Karpas-422 (cell line): Measurements from ENCODE around the gene ZG16B. TPM values are rescaled to one million over a fixed set of nuclear protein-coding genes. Genes with fewer than 3 reads are reported as not detected.

ENCODE experiments used
- DNase-seq: peaks from one replicate; pipeline ENCODE4 v3.0.0-alpha.2; 2015
- H2AFZ ChIP-seq: fragments of 200-600 bp; sonication (generic); 2 replicates; pipeline ENCODE4 v1.6.1; 2014; ENCODE audit warnings: antibody characterized with exemption, low read length, mixed read lengths
- H3K27ac ChIP-seq: fragments of 200-600 bp; sonication (generic); 2 replicates; pipeline ENCODE4 v1.5.1; 2014; ENCODE audit warnings: mild to moderate bottlenecking, low read length, moderate library complexity
- H3K27me3 ChIP-seq: fragments of 200-600 bp; sonication (generic); 2 replicates; pipeline ENCODE4 v1.6.1; 2014; ENCODE audit warnings: low read length, mixed read lengths
- H3K36me3 ChIP-seq: fragments of 200-600 bp; sonication (generic); 2 replicates; pipeline ENCODE4 v1.6.1; 2014; ENCODE audit warnings: low read length, mixed read lengths; ENCODE audit not compliant: insufficient read depth
- H3K4me1 ChIP-seq: fragments of 200-600 bp; sonication (generic); 2 replicates; pipeline ENCODE4 v1.6.1; 2014; ENCODE audit warnings: mild to moderate bottlenecking, low read length, mixed read lengths
- H3K4me2 ChIP-seq: fragments of 200-600 bp; sonication (generic); 2 replicates; pipeline ENCODE4 v1.6.1; 2014; ENCODE audit warnings: low read length, low read depth, mild to moderate bottlenecking; ENCODE audit not compliant: poor library complexity, severe bottlenecking
- H3K4me3 ChIP-seq: fragments of 200-600 bp; sonication (generic); 2 replicates; pipeline ENCODE4 v1.5.1; 2014; ENCODE audit warnings: mild to moderate bottlenecking, antibody characterized with exemption, low read length, mixed read lengths
- H3K79me2 ChIP-seq: fragments of 200-600 bp; sonication (generic); 2 replicates; pipeline ENCODE4 v1.6.1; 2014; ENCODE audit warnings: mild to moderate bottlenecking, low read length, mixed read lengths
- H3K9ac ChIP-seq: fragments of 200-600 bp; sonication (generic); 2 replicates; pipeline ENCODE4 v1.6.0; 2014; ENCODE audit warnings: low read length
- H3K9me2 ChIP-seq: fragments of 200-600 bp; sonication (generic), shearing (Covaris generic); replicated peaks from 2 replicates; pipeline ENCODE4 v1.6.0; 2014; ENCODE audit warnings: mild to moderate bottlenecking, low read length, moderate library complexity; ENCODE audit not compliant: insufficient read depth
- H3K9me3 ChIP-seq: fragments of 300-700, 200-600 bp; sonication (generic); 2 replicates; pipeline ENCODE4 v1.6.1; 2014; ENCODE audit warnings: low read length, mixed read lengths
- H4K20me1 ChIP-seq: fragments of 200-600 bp; sonication (generic); 2 replicates; pipeline ENCODE4 v1.6.1; 2014; ENCODE audit warnings: mild to moderate bottlenecking, antibody characterized with exemption, low read length, low read depth; ENCODE audit not compliant: insufficient read depth
- total RNA-seq: library from RNA; depleted of rRNA; stranded (reverse); fragments of >200 nt; shearing (Covaris generic); gene quantifications from 2 replicates; pipeline ENCODE4 v1.2.3, GENCODE V29; 2014; ENCODE audit warnings: low replicate concordance

ZG16B gene
- total RNA-seq, 1 experiment from 2014 or later: not detected

GRCh38 chr16:2787406-2787805 is 42.7 kb upstream of the ZG16B start, which contains the start of gene PRSS33:
Gene PRSS33 (minus strand): TSS chr16:2787560. CDS start chr16:2786547, 1,013 bp downstream.
- H3K4me3 ChIP-seq: no peak within 1 kb of the TSS
- no peaks in the 10 kb centered on the region for H4K20me1 ChIP-seq
- no peak within 1 kb of the TSS for H3K27ac ChIP-seq
- H3K4me2 ChIP-seq: no peak within 1 kb of the TSS
- no peaks in the 10 kb centered on the region for H3K4me1 ChIP-seq
- no peaks in the 10 kb centered on the region for H3K79me2 ChIP-seq
- no peak within 1 kb of the TSS for H3K9ac ChIP-seq
- no peaks in the 10 kb centered on the region for H3K36me3 ChIP-seq
- no peaks in the 10 kb centered on the region for H3K9me3 ChIP-seq
- H2AFZ ChIP-seq: no peak within 1 kb of the TSS
- no peaks in the 10 kb centered on the region for H3K9me2 ChIP-seq
- DNase-seq: peak; percentile 41
- H3K27me3 ChIP-seq: no peaks in the 10 kb centered on the region

DNA sequence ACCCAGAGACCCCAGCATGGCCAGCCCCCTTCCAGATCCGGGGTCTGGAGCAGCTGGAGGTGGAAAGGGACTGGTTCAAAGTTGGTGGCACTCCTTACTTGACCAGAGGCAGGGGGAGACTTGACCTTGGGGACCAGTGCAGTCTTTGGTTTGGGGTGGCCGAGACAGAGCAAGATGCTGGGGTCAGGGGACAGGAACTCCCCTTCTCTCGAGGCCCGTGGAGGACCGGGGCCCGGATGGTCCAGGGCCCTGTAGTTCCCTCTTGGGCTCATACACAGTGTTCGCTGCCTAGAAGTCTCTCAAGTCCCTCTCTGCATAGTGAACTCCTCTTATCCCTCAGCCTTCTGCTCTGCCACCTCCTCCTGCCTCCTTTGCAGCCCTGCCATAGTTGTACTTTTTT is 42.1 kb upstream of the ZG16B start:
- no peaks in the 10 kb centered on the region for H3K9me2 ChIP-seq
- H3K27me3 ChIP-seq: no peaks in the 10 kb centered on the region
- no peaks in the 10 kb centered on the region for H3K4me1 ChIP-seq
- H3K36me3 ChIP-seq: no peaks in the 10 kb centered on the region
- H3K79me2 ChIP-seq: no peaks in the 10 kb centered on the region
- no peak overlapping the region for H3K4me3 ChIP-seq
- H4K20me1 ChIP-seq: no peaks in the 10 kb centered on the region
- no peak overlapping the region for H3K9ac ChIP-seq
- no peaks in the 10 kb centered on the region for H3K9me3 ChIP-seq
- no peak overlapping the region for H3K4me2 ChIP-seq
- H3K27ac ChIP-seq: no peak overlapping the region
- no peak for DNase-seq
- no peak overlapping the region for H2AFZ ChIP-seq

DNA sequence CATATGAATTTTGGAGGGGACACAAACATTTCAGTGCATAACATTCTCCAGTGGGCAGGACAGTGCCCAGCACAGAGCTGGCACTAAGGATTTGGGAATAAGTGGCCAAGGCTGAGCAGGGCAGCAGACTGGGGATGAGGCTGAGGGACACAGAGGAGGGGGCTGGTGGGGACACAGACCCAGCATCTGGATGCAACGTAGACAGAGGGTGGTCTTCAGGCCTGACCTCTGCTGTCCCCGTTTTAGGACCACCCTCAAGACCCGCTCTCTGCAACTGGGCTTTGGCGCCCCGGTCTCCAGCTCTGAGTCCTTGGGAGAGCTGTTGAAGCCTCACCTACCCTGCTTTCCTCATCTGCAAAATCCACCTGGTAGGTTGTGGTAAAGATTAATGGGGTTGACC is 39.5 kb upstream of the ZG16B start:
- Histone ChIP-seq H3K4me1 (no peaks in the 10 kb centered on the region), H3K27me3 (no peaks in the 10 kb centered on the region), H3K9ac (no peak overlapping the region)

DNA sequence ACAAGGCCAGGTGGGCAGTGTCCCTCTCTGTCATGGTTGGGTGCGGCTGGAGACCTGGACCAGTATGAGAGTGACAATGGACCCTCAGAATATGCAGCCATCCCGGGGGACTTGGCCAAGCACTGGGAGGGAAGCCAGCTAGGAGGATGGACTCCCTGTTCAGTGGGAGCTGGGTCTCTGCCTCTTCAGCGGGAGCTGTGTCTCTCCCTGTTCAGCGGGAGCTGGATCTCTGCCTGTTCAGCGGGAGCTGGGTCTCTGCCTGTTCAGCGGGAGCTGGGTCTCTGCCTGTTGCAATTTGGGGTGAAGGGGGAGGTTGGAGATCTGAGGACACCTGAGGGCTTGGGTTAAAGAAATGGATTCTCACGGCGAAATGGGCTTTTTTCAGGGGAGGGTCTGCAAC is 38.9 kb upstream of the ZG16B start:
- H3K36me3 ChIP-seq: no peaks in the 10 kb centered on the region
- DNase-seq: no peak
- no peaks in the 10 kb centered on the region for H3K27me3 ChIP-seq
- H4K20me1 ChIP-seq: no peaks in the 10 kb centered on the region
- H3K9me2 ChIP-seq: no peaks in the 10 kb centered on the region
- H3K4me3 ChIP-seq: no peak overlapping the region
- no peaks in the 10 kb centered on the region for H3K79me2 ChIP-seq
- H3K27ac ChIP-seq: no peak overlapping the region
- H3K9ac ChIP-seq: no peak overlapping the region
- no peak overlapping the region for H2AFZ ChIP-seq
- no peaks in the 10 kb centered on the region for H3K9me3 ChIP-seq
- H3K4me2 ChIP-seq: no peak overlapping the region
- H3K4me1 ChIP-seq: no peaks in the 10 kb centered on the region

More for the DNA sequence above, 39.5 kb upstream of the ZG16B start:
- H3K79me2 ChIP-seq: no peaks in the 10 kb centered on the region
- H3K27ac ChIP-seq: no peak overlapping the region
- H3K4me2 ChIP-seq: no peak overlapping the region
- no peak overlapping the region for H2AFZ ChIP-seq
- no peaks in the 10 kb centered on the region for H3K9me3 ChIP-seq
- DNase-seq: no peak
- H3K36me3 ChIP-seq: no peaks in the 10 kb centered on the region
- no peaks in the 10 kb centered on the region for H3K9me2 ChIP-seq
- H3K4me3 ChIP-seq: no peak overlapping the region
- H4K20me1 ChIP-seq: no peaks in the 10 kb centered on the region

DNA sequence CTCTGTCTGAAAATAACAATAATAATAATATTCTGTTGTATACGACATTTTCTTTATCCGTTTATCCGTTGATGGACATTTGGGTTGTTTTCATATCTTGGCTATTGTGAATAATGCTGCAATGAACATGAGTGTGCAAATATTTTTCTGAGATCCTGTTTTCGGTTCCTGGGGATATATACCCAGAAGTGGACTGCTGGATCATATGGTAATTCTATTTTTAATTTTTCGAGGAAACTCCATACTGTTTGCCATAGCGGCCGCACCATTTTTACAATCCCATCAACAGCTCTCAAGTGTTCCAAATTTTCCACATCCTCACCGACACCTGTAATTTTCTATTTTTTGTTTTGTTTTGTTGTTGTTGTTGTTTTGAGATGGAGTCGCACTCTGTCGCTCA is 37.2 kb upstream of the ZG16B start:
- Histone ChIP-seq H3K79me2 (no peaks in the 10 kb centered on the region), H3K4me3 (no peak overlapping the region), H3K27me3 (no peaks in the 10 kb centered on the region), H3K36me3 (no peaks in the 10 kb centered on the region), H3K4me1 (no peaks in the 10 kb centered on the region), H3K9me2 (no peaks in the 10 kb centered on the region), H3K9ac (no peak overlapping the region), H4K20me1 (no peaks in the 10 kb centered on the region), H3K4me2 (no peak overlapping the region), H3K27ac (no peak overlapping the region), H3K9me3 (no peaks in the 10 kb centered on the region), H2AFZ (no peak overlapping the region)
- no peak for DNase-seq

DNA sequence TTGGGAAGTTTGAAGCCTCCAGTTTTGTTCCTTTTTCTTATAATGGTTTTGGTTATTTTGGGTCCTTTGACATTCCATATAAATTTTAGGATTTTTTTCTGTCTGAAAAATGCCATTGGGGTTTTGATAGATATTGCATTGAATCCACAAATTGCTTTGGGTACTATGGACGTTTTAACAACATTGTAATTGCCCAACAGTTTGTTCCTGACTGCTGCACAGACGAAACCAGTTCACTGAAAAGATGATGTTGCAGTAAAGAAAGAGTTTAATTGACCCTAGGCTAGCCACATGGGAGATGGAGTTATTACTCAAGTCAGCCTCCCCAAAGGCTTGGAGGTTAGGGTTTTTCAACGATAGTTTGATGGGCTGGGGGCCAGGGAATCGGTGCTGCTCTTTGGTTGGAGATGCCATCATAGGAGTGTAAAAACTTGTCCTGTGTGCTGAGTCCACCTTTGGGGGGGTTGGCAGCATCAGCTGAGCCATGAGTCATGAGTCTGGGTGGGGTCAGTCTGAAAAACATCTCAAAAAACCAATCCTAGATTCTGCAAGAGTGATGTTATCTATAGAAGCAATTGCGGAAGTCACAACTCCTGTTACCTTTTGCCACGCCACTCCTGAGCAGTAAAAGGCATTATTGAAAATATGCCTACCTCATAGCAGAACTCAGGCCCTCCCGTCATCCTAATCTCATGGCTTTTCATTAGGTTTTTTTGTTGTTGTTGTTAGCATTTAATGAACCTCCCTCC is 34.5 kb upstream of the ZG16B start:
- Histone ChIP-seq H2AFZ (no peak overlapping the region), H3K27ac (no peak overlapping the region), H3K9me2 (no peaks in the 10 kb centered on the region), H4K20me1 (no peaks in the 10 kb centered on the region), H3K4me2 (no peak overlapping the region), H3K4me3 (no peak overlapping the region), H3K79me2 (no peaks in the 10 kb centered on the region), H3K9me3 (no peaks in the 10 kb centered on the region), H3K27me3 (no peaks in the 10 kb centered on the region), H3K36me3 (no peaks in the 10 kb centered on the region), H3K9ac (no peak overlapping the region), H3K4me1 (no peaks in the 10 kb centered on the region)
- DNase-seq: no peak

GRCh38 chr16:2798723-2799204 is 31.3 kb upstream of the ZG16B start:
- no peak overlapping the region for H3K4me3 ChIP-seq
- no peaks in the 10 kb centered on the region for H3K4me1 ChIP-seq
- H3K27me3 ChIP-seq: no peaks in the 10 kb centered on the region
- no peaks in the 10 kb centered on the region for H4K20me1 ChIP-seq
- DNase-seq: no peak
- no peaks in the 10 kb centered on the region for H3K36me3 ChIP-seq
- no peaks in the 10 kb centered on the region for H3K9me2 ChIP-seq
- H3K79me2 ChIP-seq: no peaks in the 10 kb centered on the region
- H3K9ac ChIP-seq: no peak overlapping the region
- no peak overlapping the region for H2AFZ ChIP-seq
- no peak overlapping the region for H3K27ac ChIP-seq
- no peak overlapping the region for H3K4me2 ChIP-seq
- H3K9me3 ChIP-seq: no peaks in the 10 kb centered on the region

DNA sequence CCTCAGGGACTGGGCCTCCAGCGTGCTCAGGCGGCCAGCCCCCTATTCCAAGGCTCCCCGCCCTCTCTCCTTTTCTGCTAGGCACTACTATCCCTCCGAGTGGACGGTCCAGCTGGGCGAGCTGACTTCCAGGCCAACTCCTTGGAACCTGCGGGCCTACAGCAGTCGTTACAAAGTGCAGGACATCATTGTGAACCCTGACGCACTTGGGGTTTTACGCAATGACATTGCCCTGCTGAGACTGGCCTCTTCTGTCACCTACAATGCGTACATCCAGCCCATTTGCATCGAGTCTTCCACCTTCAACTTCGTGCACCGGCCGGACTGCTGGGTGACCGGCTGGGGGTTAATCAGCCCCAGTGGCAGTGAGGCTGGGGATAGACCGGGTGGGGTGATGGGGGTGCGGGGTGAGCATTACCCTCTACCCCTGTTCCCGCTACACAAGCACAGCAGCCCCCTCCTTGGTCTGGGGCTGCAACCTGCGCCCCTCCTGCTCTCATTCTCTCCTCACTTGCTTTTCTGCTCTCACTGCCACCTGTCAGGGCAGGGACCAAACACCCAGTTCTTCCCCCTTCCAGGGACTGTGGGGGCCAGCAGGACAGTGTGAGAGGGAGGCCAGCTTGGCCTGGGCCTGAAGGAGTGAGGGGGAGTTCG is 30.8 kb upstream of the ZG16B start:
- Histone ChIP-seq H3K36me3 (no peaks in the 10 kb centered on the region), H4K20me1 (no peaks in the 10 kb centered on the region), H3K4me2 (no peak overlapping the region), H3K79me2 (no peaks in the 10 kb centered on the region), H3K9me2 (no peaks in the 10 kb centered on the region), H3K4me3 (no peak overlapping the region), H3K9me3 (no peaks in the 10 kb centered on the region), H3K9ac (no peak overlapping the region), H3K27me3 (no peaks in the 10 kb centered on the region), H3K4me1 (no peaks in the 10 kb centered on the region), H3K27ac (no peak overlapping the region), H2AFZ (no peak overlapping the region)
- no peak for DNase-seq
